GM12878 (cell line): ENCODE data around the gene SERTAD2. TPM values are rescaled to one million over a fixed set of nuclear protein-coding genes. Genes with fewer than 3 reads are reported as not detected.

Experiments used
- ATAC-seq: fragments of 200-7000 bp; cut with Tn5 transposase; 3 replicates; pipeline ENCODE4 v1.9.1; 2020; ENCODE audit warnings: mild to moderate bottlenecking, moderate library complexity
- BruUV-seq: library from RNA; stranded (reverse); fragments of 400-500 nt; replicated peaks from 2 replicates; lab custom pipeline; 2021; lab: Mats Ljungman, UMichigan
- CTCF ChIA-PET: fragments of 300-600 bp; sonication (Branson Sonifier 250); formaldehyde crosslinking; extraction: SDS; loops from one replicate; lab custom pipeline; 2021; ENCODE audit warnings: inconsistent platforms; lab: Yijun Ruan, JAX
- POLR2A ChIA-PET: fragments of 350-600 bp; formaldehyde crosslinking; extraction: SDS; loops from one replicate; lab custom pipeline; 2021; ENCODE audit warnings: inconsistent platforms; lab: Charles Lee
- RAD21 ChIA-PET: fragments of 300-600 bp; sonication (Branson Sonifier 250); formaldehyde crosslinking; loops from one replicate; lab custom pipeline; 2023; ENCODE audit warnings: antibody characterized with exemption; ENCODE audit not compliant: unreplicated experiment; lab: Charles Lee
- SMC1A ChIA-PET: fragments of 300-600 bp; sonication (Branson Sonifier 250); formaldehyde crosslinking; loops from one replicate; lab custom pipeline; 2023; ENCODE audit not compliant: unreplicated experiment, uncharacterized antibody; lab: Charles Lee
- DNase-seq: peaks from one replicate; pipeline ENCODE4 v3.0.0-alpha.2; 2011; ENCODE audit warnings: low read depth, low spot score
- FAIRE-seq: peaks from 3 replicates; lab custom pipeline; 2011; peaks lifted over from hg19 to GRCh38; lab: Jason Lieb, UNC
- H2AFZ ChIP-seq: 2 replicates; pipeline ENCODE4 v1.6.0; 2011; ENCODE audit warnings: low read depth, low read length, control low read depth; ENCODE audit not compliant: control insufficient read depth
- H3K27ac ChIP-seq: 2 replicates; pipeline ENCODE4 v1.5.1; 2011; ENCODE audit warnings: control low read depth; ENCODE audit not compliant: control insufficient read depth, insufficient read depth
- H3K27me3 ChIP-seq, 2 experiments: replicated peaks in 1 of 2; 2 replicates each; pipeline versions ENCODE4 v1.6.0 to v1.6.1; 2011; ENCODE audit warnings: low read length in 1 of 2; ENCODE audit not compliant: control insufficient read depth in 2 of 2, insufficient read depth in 2 of 2
- H3K36me3 ChIP-seq, 2 experiments: 2 replicates each; pipeline ENCODE4 v1.5.1; 2011; ENCODE audit warnings: low read length in 1 of 2; ENCODE audit not compliant: control insufficient read depth in 2 of 2, insufficient read depth in 2 of 2
- H3K4me1 ChIP-seq: 2 replicates; pipeline ENCODE4 v1.6.1; 2011; ENCODE audit warnings: mild to moderate bottlenecking, low read length, moderate library complexity, mixed read lengths; ENCODE audit not compliant: control insufficient read depth, insufficient read depth
- H3K4me2 ChIP-seq: 2 replicates; pipeline ENCODE4 v1.6.0; 2011; ENCODE audit warnings: control low read depth; ENCODE audit not compliant: control insufficient read depth, insufficient read depth
- H3K4me3 ChIP-seq: fragments of 200-600 bp; sonication (generic); 2 replicates; pipeline ENCODE4 v1.5.1; 2016
- H3K79me2 ChIP-seq: 2 replicates; pipeline ENCODE4 v1.6.0; 2011; ENCODE audit warnings: low read length; ENCODE audit not compliant: control insufficient read depth, insufficient read depth
- H3K9ac ChIP-seq: 2 replicates; pipeline ENCODE4 v1.8.0; 2011; ENCODE audit warnings: low read length, control low read depth, mixed read lengths; ENCODE audit not compliant: control insufficient read depth, insufficient read depth
- H3K9me3 ChIP-seq: replicated peaks from 3 replicates; pipeline ENCODE4 v1.5.1; 2011; ENCODE audit warnings: mild to moderate bottlenecking, low read length; ENCODE audit not compliant: control insufficient read depth, insufficient read depth
- H4K20me1 ChIP-seq: 2 replicates; pipeline ENCODE4 v1.6.0; 2011; ENCODE audit not compliant: control insufficient read depth, insufficient read depth
- BACH1 ChIP-seq: fragments of 450-650 bp; IDR thresholded peaks from 2 replicates; pipeline ENCODE4 v1.6.1; 2017; ENCODE audit warnings: mild to moderate bottlenecking, borderline replicate concordance
- CEBPB ChIP-seq, 2 experiments: fragments of 150-350 bp in 1 of 2; IDR thresholded peaks; 2 replicates each; pipeline ENCODE4 v1.6.1; 2012 to 2014; ENCODE audit warnings: low read depth in 2 of 2, low read length in 2 of 2, borderline replicate concordance in 1 of 2, inconsistent platforms in 1 of 2
- FOXM1 ChIP-seq: IDR thresholded peaks from 2 replicates; pipeline ENCODE4 v1.6.1; 2012; ENCODE audit warnings: low read depth, mild to moderate bottlenecking, inconsistent platforms, low read length, moderate library complexity
- HDGF ChIP-seq: fragments of 450-650 bp; IDR thresholded peaks from 2 replicates; pipeline ENCODE4 v1.6.1; 2016; ENCODE audit warnings: antibody characterized with exemption
- KLF5 ChIP-seq: fragments of 450-650 bp; IDR thresholded peaks from 2 replicates; pipeline ENCODE4 v1.6.1; 2014; ENCODE audit warnings: mild to moderate bottlenecking; ENCODE audit not compliant: partially characterized antibody
- NBN ChIP-seq: fragments of 450-650 bp; IDR thresholded peaks from 2 replicates; pipeline ENCODE4 v1.6.1; 2016
- NFYA ChIP-seq: IDR thresholded peaks from 2 replicates; pipeline ENCODE4 v1.6.1; 2011; ENCODE audit warnings: low read depth, mild to moderate bottlenecking, low read length, improper control_type of control experiment, borderline replicate concordance
- NR2C1 ChIP-seq: fragments of 450-650 bp; IDR thresholded peaks from 2 replicates; pipeline ENCODE4 v1.6.1; 2017; ENCODE audit warnings: antibody characterized with exemption, mild to moderate bottlenecking, moderate library complexity
- NRF1 ChIP-seq: conservative IDR thresholded peaks from 2 replicates; pipeline ENCODE4 v1.6.1; 2011; ENCODE audit warnings: mild to moderate bottlenecking, low read depth, low read length, improper control_type of control experiment
- PAX8 ChIP-seq: fragments of 450-650 bp; IDR thresholded peaks from 2 replicates; pipeline ENCODE4 v1.6.1; 2017; ENCODE audit warnings: mild to moderate bottlenecking, moderate library complexity
- PBX3 ChIP-seq: IDR thresholded peaks from 2 replicates; pipeline ENCODE4 v1.6.1; 2011; ENCODE audit warnings: mild to moderate bottlenecking, low read depth, low read length, moderate library complexity; ENCODE audit not compliant: insufficient replicate concordance
- RBBP5 ChIP-seq: fragments of 200-600 bp; sonication (generic); conservative IDR thresholded peaks from 2 replicates; pipeline ENCODE4 v1.6.1; 2016
- SKIL ChIP-seq: fragments of 450-650 bp; IDR thresholded peaks from 2 replicates; pipeline ENCODE4 v1.6.1; 2017; ENCODE audit warnings: mild to moderate bottlenecking, low read depth, inconsistent platforms; ENCODE audit not compliant: poor library complexity, severe bottlenecking
- SMAD1 ChIP-seq: fragments of 450-650 bp; IDR thresholded peaks from 2 replicates; pipeline ENCODE4 v1.6.1; 2018; ENCODE audit warnings: mild to moderate bottlenecking, low read depth; ENCODE audit not compliant: partially characterized antibody
- YY1 ChIP-seq: IDR thresholded peaks from 2 replicates; pipeline ENCODE4 v1.6.1; 2011; ENCODE audit warnings: low read depth, mild to moderate bottlenecking, low read length
- WGBS: methylation state at CpG from one replicate; pipeline ENCODE4 v1.1.6; 2016; ENCODE audit warnings: low lambda C conversion rate; ENCODE audit not compliant: insufficient replicate concordance, insufficient coverage; ENCODE audit errors: missing lambda C conversion rate; 5-methylcytosine and 5-hydroxymethylcytosine counted together
- in situ Hi-C: fragments of 300-500 bp; cut with MboI; formaldehyde crosslinking; loops from 9 replicates; pipeline ENCODE4 v1.14.3; 2018; ENCODE audit warnings: mixed read lengths
- intact Hi-C: fragments of 100-400 bp; cut with micrococcal nuclease; formaldehyde crosslinking; loops from one replicate; pipeline ENCODE4 v1.14.2; 2022; ENCODE audit not compliant: unreplicated experiment
- polyA plus RNA-seq, 11 experiments: library from polyadenylated mRNA; depleted of rRNA in 4 of 11; unstranded in 6 of 11; stranded (reverse) in 5 of 11; fragments of >200 nt; fragmentation: Nextera tagmentation in 4 of 11; fragmentation: Illumina TruSeq in 1 of 11; extraction: Ambion mirVana in 4 of 11; extraction: Trizol in 1 of 11; gene quantifications; 1 replicate in 1 of 11; 2 replicates in 10 of 11; pipeline versions ENCODE4 v1.2.1 to v1.2.3, GENCODE V29; 2011 to 2016; ENCODE audit warnings: inconsistent platforms in 2 of 11, missing spikeins in 2 of 11, low read depth in 1 of 11
- total RNA-seq, 4 experiments: library from RNA; depleted of rRNA in 3 of 4; stranded (reverse); fragments of >200 nt in 3 of 4; fragmentation: Illumina TruSeq in 1 of 4; extraction: Trizol in 1 of 4; gene quantifications; 2 replicates each; pipeline versions ENCODE4 v1.2.1 to v1.2.3, GENCODE V29; 2013 to 2021
- TF ChIP-seq, protein P1 (sequence below): fragments of 450-650 bp; formaldehyde crosslinking; IDR thresholded peaks from 2 replicates; pipeline ENCODE4 v1.4.0; 2022; ENCODE audit warnings: mild to moderate bottlenecking, moderate library complexity

SERTAD2 gene
- total and polyA plus RNA-seq, 10 of the 15 experiments (the other 5 are each of a cell fraction or from before 2014, with no cell fraction given) = 7.9 to 28.7 (median 20.1) TPM

DNA sequence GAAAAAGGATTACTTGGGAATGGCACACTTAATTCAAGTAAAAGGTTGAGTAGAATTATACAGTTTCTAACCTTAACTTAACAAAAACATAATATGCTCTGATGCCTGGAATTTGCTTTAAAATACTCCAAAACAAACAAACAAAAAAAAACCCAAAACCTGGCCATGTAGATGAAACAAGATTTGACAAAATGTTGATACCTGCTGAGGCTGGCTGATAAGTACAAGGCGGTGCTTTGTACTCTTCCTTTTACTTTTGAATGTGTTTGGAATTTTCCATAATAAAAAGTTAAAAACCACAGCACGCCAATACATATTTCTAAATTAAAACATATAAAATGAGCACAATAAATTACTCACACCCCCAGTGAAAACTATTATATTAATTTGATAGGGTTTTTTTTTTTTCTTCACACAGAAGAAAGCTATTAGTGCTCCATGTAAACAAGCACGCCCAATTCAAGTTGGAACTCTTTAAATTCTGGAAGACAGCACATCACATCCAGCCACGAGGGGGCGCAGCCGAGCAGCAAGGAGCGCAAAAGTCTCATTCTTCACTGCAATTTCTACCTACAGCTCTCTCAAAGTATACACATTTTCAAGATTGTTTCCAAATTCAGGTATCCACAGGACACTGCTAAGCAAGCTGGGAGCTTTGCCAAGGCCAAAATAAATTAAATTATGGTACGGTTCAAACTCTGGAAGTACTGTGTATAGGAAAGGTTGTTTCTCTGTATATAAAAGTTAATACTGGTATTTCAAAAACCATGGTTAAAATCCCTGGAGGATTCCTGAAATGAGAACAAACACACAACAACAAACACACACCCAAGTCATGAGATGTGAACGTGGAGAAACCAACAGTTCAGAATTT is 7.5 kb downstream of the SERTAD2 start:
- intact Hi-C loops (loop anchor here (1.0 to 5.0 kb wide), 5 partner anchors 59 to 396 kb away; no protein-coding TSS in a partner anchor), in situ Hi-C loops (loop anchor here (10.0 kb wide), 1 partner anchor 189 kb away; no protein-coding TSS in a partner anchor)
- Histone ChIP-seq H3K27ac (peak overlapping the region; percentile 51; the same call in 1 of the 2 replicates), H3K4me2 (peak overlapping the region; percentile 100), H2AFZ (no peak overlapping the region), H3K4me1 (peaks cover 37% of the 10 kb centered on the region), H3K9ac (peak overlapping the region; percentile 79; the same call in 1 of the 2 replicates), H4K20me1 (0 out of 2 replicates have a peak, but pooled peaks cover 4% of the 10 kb centered on the region), H3K9me3 (no peaks in the 10 kb centered on the region), H3K36me3 (peaks cover 3 to 6% of the 10 kb centered on the region in 2 experiments), H3K79me2 (peaks cover 100% of the 10 kb centered on the region), H3K27me3 (no peaks in the 10 kb centered on the region), H3K4me3 (peak overlapping the region; percentile 87)
- WGBS = under 1% methylated on average over 9 of the region's 9 CpGs
- CTCF ChIA-PET = interaction anchor here (0.5 to 14.2 kb wide), 51 partner anchors 8 to 388 kb away, joined by 3 to 154 read pairs (median 6); partner anchors contain the start of genes AFTPH and SERTAD2
- FAIRE-seq = no peak
- POLR2A ChIA-PET = interaction anchor here (0.5 to 5.5 kb wide), 16 partner anchors 9 to 655 kb away, joined by 3 to 33 read pairs (median 4); partner anchors contain the start of gene AFTPH
- RAD21 ChIA-PET = interaction anchor here (0.6 to 15.4 kb wide), 29 partner anchors 7 to 315 kb away, joined by 3 to 514 read pairs (median 8); partner anchors contain the start of genes AFTPH and SERTAD2
- SMC1A ChIA-PET = interaction anchor here (0.7 to 33.0 kb wide), 27 partner anchors 7 to 318 kb away, joined by 3 to 945 read pairs (median 7); partner anchors contain the start of genes AFTPH and SERTAD2
- no peak for ATAC-seq
- peak; percentile 69 for DNase-seq
- no TSS peak for BruUV-seq
- TF ChIP-seq FOXM1 (no peak), SKIL (peak; percentile 42), KLF5 (no peak), NBN (0 out of 2 replicates have a peak, but pooled peaks have one; percentile 44), RBBP5 (no peak), NRF1 (no peak), SMAD1 (no peak), PAX8 (no peak), BACH1 (no peak), NR2C1 (no peak), HDGF (no peak), CEBPB (IDR thresholded peaks at IDR 0.05; ENCODE audit: borderline replicate concordance in 1 of 2, low read depth in 2 of 2, low read length in 2 of 2) (no peak; a peak in 1 of 4 replicates), PBX3 (no peak), NFYA (no peak), YY1 (peak; percentile 75)
- TF ChIP-seq, protein P1, sequence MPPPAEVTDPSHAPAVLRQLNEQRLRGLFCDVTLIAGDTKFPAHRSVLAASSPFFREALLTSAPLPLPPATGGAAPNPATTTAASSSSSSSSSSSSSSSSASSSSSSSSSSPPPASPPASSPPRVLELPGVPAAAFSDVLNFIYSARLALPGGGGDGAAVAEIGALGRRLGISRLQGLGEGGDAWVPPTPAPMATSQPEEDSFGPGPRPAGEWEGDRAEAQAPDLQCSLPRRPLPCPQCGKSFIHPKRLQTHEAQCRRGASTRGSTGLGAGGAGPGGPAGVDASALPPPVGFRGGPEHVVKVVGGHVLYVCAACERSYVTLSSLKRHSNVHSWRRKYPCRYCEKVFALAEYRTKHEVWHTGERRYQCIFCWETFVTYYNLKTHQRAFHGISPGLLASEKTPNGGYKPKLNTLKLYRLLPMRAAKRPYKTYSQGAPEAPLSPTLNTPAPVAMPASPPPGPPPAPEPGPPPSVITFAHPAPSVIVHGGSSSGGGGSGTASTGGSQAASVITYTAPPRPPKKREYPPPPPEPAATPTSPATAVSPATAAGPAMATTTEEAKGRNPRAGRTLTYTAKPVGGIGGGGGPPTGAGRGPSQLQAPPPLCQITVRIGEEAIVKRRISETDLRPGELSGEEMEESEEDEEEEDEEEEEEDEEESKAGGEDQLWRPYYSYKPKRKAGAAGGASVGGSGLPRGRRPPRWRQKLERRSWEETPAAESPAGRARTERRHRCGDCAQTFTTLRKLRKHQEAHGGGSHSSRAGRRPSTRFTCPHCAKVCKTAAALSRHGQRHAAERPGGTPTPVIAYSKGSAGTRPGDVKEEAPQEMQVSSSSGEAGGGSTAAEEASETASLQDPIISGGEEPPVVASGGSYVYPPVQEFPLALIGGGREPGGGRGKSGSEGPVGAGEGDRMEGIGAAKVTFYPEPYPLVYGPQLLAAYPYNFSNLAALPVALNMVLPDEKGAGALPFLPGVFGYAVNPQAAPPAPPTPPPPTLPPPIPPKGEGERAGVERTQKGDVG (CRISPR knock-in tag) = no peak
